HG02981 (cell line): ENCODE results near the gene C19orf33.

Experiments used
- ATAC-seq: cut with Tn5 transposase; IDR thresholded peaks from one replicate; pipeline ENCODE4 v1.9.1; 2021; ENCODE audit warnings: mild to moderate bottlenecking, moderate library complexity; ENCODE audit not compliant: unreplicated experiment

The C19orf33 gene

DNA sequence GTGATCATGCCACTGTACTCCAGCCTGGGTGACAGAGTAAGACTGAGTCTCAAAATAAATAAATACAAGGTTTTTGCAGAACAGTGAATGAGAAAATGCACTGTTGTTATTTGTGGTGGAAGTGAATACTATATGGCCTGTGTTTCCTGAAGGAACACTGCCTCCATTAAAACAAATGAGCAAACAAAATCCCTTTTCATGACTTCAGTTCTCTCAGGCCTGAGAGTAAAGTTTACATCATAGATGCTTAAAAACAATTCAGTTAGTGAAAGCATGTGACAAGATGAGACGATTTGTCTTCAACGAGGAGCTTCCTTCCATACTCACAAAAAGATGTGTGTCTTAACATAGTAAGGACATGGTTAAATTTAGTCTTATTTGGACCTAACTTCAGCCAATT lies 25.3 kb upstream of the C19orf33 start:
- no peak for ATAC-seq

DNA sequence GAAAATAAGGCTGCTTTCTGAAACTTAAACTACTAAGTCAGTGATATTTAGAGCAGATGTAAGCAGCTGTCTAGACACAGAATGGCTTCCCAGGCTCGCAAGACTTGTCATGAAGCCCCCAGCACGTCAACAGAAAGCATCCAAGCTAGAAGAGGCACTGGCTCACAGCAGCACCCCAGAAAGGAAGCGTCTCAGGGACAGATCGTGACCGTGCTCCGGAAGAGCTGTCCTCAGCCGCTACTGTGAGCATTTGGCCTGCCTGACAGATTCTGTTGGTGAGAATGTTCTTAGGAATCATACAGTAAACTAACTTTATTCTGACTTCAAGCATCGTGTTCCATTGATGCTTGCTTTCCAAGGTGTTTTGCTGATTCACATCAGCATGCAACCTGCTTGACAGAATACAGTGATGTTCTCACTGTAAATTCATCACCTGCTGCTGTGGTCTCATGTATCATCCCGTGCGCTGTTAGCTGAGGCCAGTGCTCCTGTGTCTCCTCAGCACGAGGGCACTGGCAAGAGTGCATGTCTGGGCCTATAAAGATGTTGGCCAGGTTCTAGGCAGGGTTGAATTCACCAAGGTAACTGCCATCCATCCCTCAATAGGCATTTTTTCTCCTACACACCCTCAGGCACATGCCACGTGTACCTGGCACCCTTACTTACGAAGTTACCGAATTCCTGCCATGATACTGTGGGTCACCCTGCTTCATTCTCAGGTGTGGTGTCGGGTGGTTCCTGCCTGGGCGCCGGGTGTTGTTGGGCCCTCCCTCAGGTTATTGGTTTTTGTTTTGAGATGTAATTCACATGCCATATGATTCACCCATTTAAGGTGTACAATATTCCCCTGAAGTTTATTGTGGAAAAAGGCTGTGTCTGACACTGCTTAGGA lies 23.8 kb upstream of the C19orf33 start:
- no peak for ATAC-seq

DNA sequence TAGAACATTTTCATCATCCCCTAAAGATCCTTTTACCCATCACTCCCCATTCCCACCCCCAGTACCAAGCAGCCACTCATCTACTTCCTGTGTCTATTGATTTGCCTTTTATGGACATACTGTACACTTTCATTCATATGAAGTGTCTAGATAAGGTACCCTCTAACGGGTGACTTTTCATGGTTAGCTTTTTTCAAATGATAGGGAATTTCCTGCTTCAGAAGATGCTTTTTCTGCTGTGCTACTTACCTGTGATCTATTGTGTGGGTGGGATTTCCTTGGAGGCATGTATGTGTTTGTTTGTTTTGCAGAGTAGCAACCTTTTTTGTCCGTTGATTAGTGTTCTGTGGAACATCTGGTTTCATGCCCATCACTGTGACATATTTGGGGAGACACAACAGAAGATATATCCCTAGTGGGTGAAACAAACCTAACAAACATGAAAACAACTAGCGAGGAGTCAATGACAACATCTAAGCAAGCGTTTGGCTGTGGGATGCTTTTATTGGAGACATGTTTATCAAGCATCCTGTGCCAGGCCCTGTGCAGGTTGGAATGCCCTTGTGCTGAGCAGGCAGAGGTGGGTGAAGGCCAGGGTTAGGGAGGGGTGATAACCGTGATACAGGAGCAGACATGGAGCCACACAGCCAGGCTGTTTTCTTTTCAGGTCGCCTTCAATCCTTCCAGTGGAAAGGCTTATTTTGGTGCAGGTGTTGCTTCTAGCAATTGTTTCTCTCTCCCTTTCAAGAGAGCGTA lies 22.1 kb upstream of the C19orf33 start:
- ATAC-seq: no peak

DNA sequence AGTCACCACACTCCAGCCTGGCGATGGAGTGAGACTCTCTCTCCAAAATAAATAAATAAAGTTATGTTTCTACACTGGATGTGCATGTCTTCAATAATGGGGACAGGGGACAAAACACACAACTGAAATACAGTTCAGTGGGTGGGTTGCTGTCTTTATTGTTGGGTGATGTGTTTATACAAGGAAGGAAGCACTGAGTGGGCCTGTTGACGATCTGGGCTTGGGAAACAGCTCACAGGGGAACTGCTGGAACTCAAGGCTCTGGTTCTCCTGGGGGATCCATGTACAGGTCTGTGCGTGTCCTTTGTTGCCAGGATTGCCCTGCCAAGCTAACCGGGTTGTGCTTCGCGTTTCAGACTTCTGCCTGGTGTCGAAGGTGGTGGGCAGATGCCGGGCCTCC lies 20.8 kb upstream of the C19orf33 start:
- ATAC-seq: no peak

DNA sequence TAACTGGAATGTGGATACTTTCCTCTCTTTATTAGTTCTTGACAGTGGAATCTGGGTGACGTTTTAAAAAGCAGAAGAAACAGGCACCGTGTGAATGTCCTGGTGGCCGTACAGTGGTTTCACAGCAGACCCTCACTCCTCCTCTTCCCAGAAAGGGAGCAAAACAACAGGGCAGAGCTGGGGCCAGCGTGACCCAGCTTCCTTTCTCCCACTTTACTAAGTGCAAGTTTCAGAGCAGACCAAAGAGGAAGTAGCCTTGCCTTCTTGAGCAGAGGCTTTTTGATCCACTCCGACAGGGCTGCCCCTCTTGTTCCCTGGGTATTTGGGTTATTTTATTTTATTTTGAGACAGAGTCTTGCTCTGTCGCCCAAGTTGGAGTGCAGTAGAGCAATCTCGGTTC lies 19.6 kb upstream of the C19orf33 start:
- ATAC-seq: no peak

DNA sequence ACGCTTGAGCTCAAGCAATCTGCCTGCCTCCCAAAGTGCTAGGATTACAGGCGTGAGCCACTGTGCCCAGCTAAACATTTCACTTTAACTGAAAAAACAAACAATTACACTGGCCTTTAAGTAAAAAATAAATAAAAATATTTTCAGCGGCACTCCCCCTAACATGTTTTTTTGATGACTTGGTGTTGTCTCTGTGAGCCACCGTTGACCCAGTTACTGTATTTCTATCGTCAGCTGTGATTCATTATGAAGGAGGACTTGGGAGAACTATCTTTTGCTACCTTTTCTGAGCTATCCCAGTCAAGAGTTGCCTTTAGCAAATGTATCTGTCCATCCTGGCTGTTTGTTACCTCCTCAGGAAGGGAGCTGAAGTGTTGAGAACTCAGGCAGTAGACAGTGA lies 18.5 kb upstream of the C19orf33 start:
- no peak for ATAC-seq

DNA sequence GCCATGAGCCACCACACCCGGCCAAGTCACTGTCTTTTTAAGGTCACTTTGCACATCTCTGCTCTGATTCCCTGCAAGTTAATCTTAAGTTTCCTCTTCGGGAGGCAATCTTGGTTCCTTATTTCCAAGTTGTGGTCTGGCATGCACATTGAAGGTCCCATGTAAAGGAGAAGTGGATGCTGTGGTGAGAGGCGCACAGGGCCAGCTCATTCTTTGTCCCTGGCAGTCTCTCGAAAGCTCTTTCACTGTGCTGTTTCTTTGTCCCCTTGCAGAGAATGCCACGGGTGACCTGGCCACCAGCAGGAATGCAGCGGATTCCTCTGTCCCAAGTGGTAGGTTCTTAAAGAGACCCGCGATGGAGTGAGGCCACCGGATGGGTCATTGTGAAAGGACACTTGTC lies 16.4 kb upstream of the C19orf33 start:
- ATAC-seq: no peak

DNA sequence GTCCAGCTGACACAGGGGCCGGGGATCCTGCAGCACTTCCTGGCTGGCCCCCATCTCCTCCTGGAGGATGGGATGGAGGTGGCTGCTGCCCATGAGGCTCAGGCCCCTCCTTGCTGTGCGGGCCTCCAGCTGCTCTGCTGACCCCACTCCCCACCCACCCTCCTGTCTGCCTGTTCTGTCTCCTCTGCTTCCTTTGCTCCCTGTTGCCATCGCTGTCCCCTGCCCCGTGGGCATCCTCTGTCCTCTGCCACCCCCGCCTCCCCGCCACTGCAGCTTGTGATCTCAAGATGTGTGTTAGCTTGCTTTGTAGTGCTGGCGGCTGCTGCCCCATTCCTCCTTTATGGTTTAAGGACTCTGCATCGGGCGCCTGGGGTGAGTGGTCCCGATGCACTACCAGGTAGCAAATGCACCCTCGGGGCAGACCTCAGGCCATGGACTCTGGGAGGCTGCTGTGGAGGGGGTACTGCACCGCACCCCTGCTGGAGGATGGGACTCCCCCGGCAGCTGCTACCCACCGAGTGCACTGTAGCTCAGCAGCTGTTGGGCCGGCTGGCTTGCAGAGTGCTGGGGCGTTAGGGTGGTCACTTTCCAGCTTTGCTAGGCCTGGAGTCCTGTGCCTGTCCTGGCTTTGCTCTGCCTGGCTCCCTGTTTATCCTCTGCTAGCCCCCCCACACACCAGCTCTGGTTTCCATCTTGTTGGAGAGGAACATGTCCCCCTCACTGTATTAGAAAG lies 15.8 kb upstream of the C19orf33 start:
- ATAC-seq: no peak

DNA sequence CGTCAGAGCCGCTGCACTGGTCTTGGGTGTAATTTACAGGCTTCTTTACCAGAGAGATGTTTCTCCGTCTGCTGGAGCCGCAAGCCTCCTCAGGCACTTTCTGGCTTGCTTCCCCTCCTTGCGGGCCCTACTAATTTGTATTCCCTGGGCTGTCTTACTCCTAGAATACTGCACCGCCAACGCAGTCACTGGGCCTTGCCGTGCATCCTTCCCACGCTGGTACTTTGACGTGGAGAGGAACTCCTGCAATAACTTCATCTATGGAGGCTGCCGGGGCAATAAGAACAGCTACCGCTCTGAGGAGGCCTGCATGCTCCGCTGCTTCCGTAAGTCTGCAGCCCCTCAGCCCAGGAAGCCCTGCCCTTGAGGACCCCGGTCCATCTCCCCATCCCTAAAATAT lies 14.1 kb upstream of the C19orf33 start:
- no peak for ATAC-seq

DNA sequence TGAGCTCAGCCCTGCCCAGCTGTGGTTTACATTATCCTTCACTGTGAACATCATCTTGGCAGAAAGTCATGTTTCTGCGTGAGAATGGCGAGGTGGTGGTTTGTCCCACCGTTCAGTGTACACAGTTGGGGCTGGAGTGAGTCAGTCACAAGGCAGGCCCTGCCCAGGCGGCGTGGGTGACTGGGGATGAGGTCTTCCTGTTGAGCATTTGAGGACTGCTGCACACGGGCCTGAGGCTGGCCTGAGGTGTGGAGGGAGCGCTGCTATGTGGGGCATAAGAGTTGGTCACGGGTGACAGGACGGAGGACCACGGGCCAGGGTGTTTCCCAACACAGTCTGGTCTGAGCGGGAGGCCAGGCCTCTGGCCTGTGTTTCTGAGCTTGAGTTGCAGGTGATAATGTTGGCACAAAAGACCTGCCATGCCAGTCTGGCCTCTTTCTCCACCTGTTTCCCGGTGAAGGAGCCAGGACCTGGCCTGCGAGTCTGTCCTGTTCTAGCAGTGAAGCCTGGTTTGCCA lies 13.4 kb upstream of the C19orf33 start:
- ATAC-seq: no peak

DNA sequence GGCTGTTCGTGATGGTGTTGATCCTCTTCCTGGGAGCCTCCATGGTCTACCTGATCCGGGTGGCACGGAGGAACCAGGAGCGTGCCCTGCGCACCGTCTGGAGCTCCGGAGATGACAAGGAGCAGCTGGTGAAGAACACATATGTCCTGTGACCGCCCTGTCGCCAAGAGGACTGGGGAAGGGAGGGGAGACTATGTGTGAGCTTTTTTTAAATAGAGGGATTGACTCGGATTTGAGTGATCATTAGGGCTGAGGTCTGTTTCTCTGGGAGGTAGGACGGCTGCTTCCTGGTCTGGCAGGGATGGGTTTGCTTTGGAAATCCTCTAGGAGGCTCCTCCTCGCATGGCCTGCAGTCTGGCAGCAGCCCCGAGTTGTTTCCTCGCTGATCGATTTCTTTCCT lies 12.2 kb upstream of the C19orf33 start:
- no peak for ATAC-seq

DNA sequence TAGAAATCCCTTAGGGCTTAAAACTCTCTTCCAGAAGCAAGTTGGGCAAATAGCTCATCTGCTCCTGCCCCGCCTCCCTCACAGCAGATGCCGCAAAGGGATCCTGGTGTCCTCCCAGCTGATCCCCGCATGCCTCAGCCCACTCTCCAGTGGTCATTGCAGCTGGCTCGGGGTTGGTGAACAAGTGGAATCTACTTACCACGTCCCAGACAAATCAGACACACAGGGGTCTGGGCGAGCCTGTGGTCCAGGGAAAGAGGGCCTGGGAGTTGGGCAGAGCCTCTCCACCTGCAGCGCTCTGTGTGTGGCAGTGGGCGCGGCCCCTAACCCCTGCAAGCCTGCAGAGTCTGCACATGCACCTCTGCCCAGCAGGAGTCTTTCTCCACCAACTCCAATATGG lies 10.8 kb upstream of the C19orf33 start:
- no peak for ATAC-seq

DNA sequence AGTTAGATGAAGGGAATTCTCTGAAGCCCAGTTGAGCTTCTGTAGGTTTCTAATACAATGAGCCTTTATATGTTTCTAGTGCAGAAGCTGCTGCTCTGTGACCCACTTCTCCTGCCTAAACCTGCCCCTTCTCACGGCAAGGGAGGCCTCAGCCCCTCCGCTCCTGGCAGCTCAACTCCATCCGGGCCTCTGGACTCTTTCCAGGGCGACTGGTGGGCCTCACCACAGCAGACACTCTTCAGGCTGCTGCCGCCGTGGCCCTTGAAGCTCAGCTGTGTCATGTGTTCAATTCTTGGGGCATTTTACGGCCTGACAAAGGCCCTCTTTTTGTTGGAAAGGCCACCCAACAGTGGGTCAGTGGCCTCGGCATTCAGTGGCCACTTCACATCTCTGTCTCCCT lies 10.0 kb upstream of the C19orf33 start:
- no peak for ATAC-seq

DNA sequence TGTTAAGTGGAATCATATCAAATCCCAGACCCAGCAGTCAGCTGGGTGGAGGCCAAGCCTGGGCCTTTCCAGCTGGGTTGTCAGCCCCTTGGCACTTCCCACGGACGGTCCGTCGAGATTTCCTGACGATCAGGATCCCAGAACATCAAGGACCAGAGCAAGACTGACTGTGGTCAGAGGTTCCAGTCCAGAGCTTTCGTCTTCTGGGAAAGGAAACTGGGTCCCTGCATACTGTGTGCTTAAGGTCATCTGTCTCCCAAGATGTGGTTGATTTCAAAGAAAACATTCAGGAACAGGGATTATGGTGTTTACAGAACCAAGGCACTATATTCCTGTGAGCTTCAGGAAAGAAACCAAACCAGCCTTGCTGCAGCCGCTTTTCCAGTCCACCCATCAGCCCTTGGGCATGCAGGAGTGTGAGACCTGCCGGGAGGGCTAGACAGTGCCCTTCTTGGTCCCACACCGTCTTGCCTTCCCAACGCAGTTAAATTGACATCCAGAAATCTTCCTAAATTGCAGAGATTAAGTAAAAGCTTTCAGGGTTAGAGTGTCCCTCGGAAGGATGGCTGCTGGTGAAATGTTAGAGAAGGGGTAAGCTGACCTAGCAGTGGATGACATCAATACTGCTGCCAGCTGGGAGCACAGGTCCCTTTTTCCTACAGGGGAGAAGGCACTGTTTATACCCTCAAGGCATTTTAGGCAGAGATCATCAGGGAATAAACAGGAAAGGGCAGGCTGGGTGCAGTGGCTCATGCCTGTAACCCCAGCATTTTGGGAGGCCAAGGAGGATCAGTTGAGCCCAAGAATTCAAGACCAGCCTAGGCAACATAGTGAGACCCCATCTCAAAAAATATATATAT lies 5.0 kb upstream of the C19orf33 start:
- no peak for ATAC-seq

DNA sequence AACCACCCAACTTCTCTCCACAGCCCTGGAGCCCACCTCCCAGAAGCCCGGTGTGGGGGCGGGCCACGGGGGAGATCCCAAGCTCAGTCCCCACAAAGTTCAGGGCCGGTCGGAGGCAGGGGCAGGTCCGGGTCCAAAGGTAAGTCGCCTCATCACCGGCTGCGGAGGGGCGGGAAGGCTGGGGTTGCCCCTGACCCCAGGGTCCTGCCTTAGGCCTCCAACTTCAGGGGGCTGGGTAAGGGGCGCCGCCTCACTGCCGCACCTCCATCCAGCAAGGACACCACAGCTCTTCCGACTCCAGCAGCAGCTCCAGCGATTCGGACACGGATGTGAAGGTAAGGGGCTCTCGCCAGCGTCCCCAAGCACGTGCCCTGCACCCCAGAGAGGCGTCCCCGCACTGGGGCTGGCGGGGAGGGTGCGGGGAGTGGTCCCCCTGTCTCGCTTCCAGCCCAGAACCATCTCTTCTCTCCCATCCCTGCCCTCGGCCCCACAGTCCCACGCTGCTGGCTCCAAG lies 358 bp downstream of the C19orf33 start:
- ATAC-seq: no peak

DNA sequence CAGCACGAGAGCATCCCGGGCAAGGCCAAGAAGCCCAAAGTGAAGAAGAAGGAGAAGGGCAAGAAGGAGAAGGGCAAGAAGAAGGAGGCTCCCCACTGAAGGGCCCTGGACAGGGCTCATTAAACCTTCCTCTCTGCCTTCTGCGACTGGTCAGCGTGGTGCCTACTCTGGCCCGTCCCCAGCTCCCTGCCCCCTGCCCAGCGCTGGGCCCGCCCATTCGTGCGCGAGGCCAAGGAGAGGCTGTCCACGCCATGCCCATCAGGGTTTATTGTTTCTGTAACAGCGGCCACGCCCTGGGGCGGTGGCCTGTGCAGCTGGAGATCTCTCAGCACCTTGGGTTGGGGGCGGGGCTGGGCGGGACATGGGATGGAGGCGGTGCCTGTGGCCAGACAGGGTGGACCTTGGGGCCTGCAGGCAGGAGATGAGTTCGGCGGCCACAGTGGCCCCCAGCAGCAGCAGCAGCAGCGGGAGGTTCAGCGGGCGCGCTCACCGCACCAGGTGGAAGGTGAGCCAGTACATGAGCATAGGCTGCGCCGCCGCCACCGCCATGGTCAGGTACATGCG lies 897 bp downstream of the C19orf33 start:
- no peak for ATAC-seq

DNA sequence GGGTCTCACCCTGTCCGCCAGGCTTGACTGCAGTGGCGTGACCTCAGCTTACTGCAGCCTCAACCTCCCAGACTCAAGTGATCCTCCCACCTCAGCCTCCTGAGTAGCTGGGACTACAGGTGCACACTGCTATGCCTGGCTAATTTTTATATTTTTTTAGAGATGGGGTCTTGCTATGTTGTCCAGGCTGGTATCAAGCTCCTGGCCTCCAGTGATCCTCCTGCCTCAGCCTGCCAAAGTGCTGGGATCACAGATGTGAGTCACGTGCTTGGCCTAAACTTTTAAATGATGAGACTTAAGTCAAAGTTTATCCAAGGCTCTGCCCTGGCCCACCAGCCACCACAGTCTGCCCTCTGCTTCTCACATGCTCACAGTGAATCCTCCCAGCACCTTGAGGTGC lies 2.2 kb downstream of the C19orf33 start:
- no peak for ATAC-seq

DNA sequence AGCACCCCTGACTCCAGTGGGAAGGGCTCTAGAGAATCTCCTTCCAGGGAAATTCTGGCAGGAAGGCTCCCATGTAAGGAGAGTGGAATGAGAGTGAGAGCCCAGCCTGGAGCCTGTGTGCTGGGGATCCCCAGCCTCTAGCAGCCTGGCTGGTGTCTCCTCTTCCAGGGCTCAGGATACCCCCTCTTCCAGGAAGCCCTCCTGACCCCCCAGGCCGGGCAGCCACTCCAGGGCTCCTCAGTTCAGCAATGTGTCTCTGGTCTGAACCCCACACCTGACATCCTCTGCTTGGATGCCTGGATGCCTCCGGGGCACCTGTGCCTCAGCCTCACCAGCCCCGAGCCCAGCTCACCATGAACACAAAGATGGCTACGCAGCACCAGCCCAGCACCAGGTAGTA lies 3.0 kb downstream of the C19orf33 start:
- ATAC-seq: no peak

DNA sequence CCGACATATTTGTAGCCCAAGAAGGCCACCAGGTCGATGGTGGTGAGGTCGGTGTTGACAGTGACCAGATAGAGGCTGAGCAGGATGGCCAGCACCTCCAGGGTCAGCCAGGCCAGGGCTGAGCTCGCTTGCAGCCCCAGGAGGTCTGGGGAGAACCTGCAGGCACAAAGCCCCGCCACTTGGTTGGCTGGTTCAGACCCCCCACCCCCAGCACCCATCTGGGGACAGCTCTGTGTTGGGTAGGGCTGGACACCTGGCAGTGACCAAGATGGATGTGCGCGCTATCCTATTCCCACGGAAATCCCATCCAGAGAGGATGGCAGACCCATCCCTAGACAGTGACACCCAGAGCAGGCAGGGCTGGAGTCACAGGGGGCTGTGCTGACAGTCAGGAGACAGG lies 3.5 kb downstream of the C19orf33 start:
- ATAC-seq: no peak
